ENCODE results near the gene NOX3.

GRCh38 chr6:155352130-155352420, 103.6 kb downstream of the NOX3 start:
- TF ChIP-seq EZH2phosphoT487 (IDR thresholded peaks at IDR 0.05; ENCODE audit: low read length) (no peak), CTCF (IDR thresholded peaks at IDR 0.05; ENCODE audit: low read length) (no peak), EZH2 (optimal IDR thresholded peaks at IDR 0.05; ENCODE audit: low read depth, low read length) (no peak)

Data from MM.1S (cell line).